ENCODE data around the gene MGAT4A.
A peak's percentile ranks its signal among the peaks of the same experiment; 100 is the strongest.
"Not testable (repeated sequence)": the region's sequence is repeated elsewhere in the genome, so short reads cannot be mapped to it uniquely, and the experiment has no call there.

MGAT4A gene

DNA sequence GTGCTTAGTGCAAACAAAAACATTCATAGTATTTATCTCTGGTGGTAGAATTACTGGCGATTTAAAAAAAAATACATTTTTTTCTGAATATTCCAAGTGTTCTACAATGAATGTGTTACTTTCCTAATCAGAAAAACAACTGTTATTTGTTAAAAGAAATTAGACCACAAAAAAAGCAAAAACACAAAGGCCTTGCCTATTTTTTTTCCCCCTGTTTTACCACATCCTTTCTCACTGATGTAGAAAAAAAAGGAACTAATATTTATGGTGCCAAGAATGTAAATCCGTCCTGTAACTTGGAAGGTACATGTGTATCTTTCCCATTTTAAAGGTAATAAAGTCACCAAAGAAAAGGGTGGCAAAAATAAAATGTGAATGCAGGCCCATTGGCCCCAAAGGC, 28.4 kb upstream of the MGAT4A start:
- DNase-seq, result no peak

- peak; percentile 38 for DNase-seq
These were observed 27.0 kb upstream of the MGAT4A start for GRCh38 chr2:98757904-98758421.

- no peak for DNase-seq
These were observed 22.9 kb upstream of the MGAT4A start for GRCh38 chr2:98753801-98754200.

DNA sequence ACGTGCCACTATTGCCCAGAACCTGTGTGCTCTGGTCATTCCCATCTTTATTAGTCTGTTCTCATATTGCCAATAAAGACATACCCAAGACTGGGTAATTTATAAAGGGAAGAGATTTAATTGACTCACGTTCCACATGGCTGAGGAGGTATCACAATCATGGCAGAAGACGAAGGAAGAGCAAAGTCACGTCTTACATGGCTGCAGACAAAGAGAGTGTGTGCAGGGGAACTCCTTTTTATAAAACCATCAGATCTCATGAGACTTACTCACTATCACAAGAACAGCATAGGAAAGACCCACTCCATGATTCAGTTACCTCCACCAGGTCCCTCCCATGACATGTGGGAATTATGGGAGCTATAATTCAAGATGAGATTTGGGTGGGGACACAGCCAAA, 21.8 kb upstream of the MGAT4A start:
- not testable (repeated sequence) for DNase-seq

GRCh38 chr2:98751748-98752147, 20.8 kb upstream of the MGAT4A start:
- no peak for DNase-seq

GRCh38 chr2:98750593-98751282, 19.8 kb upstream of the MGAT4A start:
- no peak for DNase-seq

DNA sequence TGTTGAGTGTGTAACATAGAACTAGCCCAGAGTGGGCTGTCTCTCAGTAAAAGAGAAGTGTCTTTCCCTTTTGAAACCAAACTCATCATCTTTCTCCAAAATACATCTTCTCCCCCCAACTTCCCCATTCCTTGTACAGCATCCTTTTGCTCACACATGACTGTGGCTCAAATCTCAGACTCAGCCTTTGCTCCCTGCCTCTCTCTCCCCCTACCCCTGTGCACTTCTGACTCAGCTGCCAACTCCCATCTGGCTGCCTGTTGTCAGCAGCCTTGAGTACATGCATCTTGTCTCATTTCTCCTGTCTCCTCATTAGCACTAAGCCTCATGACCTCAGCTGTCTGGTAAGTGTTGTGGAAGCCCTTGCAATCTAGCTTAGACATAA, 18.1 kb upstream of the MGAT4A start:
- peak; percentile 30 for DNase-seq

- DNase-seq, result no peak
These were observed 17.5 kb upstream of the MGAT4A start for GRCh38 chr2:98748292-98749065.

DNA sequence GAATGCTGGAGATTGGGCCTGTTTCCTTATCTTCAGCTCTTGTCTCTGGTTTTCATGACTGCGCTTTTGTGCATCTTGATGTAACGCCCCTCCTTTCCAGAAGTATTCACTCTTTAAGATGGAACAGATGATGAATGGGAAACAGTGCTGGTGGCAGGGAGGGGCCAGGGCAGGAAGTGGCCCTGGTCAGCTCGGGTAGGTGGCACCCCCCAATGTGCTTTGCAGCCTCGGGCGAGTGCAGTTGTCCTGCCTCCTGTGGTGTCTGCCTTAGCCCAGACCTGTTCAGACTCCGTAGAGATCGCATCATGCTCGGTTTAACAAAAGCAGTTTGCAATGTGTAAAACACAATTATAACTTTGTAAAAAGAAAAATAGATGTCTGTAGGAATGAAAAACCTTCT, 17.0 kb upstream of the MGAT4A start:
- DNase-seq, result no peak

- no peak for DNase-seq
These were observed 15.5 kb upstream of the MGAT4A start for GRCh38 chr2:98746426-98746825.

DNA sequence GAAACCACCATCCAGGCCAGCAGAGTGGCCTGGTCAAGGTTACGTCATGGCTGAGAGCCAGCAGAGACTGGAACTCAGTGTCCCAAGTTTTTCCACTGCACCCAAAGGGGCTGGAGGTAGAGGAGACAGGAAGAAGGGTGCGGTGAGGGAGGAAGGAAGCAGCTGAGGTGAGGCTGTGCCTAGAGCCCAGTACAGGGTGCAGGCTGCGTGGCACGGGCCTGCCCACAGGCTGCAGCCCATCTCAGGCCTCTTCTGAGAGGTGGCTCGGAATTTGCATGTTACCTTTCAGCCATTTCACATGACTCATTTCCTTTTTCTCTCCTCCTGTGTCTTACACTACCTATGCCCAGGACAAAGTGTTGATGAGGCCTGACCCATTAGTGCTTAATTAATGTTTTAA, 13.7 kb upstream of the MGAT4A start:
- DNase-seq, result no peak

GRCh38 chr2:98743835-98744234, 12.9 kb upstream of the MGAT4A start:
- DNase-seq, result no peak

- DNase-seq, result no peak
These were observed 8.1 kb upstream of the MGAT4A start for GRCh38 chr2:98739020-98739419.

GRCh38 chr2:98738304-98738703, 7.4 kb upstream of the MGAT4A start:
- DNase-seq, result no peak

DNA sequence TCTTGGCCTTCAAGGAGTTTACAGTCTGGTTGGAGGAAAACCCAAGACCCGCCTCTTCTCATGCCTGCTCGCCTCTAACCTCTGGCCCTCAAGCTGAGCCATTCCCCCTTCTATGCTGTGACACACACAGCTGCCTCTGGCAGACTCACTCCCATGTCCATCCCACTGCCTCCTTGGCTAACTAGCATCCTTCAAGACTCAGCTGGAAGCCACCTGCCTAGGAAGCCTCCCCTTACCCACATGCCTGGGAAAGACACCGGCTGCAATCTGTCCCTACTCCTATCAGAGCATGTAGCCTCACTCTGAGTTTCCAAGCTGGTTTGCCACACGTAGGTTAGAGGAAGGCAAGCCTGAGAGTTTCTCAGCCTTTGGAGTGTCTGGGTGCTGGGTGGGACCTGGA, 6.9 kb upstream of the MGAT4A start:
- no peak for DNase-seq

DNA sequence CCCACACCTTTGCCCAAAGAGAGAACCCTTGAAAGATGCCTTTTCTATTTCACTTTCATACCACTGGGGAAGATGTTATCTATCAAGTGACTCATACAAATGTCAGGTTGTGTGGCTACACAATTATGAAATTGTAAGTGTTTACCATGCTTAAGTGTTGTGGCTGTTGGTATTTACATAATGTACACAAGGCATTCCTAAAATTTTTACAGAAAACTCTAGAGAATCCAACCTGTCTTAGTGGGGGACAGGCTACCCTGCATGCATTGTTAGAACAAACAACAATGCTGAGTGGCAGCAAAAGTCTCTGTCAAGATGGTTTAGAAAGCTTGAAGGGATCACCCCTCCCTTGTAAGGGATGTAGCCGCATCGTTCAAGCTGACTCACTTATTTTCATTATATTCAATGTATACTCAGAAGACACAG, 5.5 kb upstream of the MGAT4A start:
- DNase-seq, result no peak

DNA sequence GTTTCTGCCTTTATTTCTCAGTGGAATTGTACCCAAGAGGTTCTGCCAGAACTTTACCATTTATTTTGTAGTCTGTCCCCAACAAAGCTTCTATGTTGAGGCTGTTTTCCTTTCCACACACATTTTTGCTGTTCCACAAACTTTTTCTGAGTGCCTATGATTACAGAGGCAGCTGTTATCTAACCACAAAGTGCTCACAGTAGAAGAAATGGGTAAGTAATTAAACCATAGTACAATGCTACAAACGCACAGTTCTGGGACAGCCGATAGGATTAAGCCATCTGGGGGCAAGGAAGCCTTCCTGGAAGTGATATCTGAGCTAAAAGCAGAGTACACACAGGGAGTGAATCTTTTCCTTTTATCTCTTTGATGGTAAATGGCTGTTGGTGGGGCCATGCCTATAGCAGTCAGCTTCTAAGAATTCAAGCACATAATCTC, 3.9 kb upstream of the MGAT4A start:
- no peak for DNase-seq

DNA sequence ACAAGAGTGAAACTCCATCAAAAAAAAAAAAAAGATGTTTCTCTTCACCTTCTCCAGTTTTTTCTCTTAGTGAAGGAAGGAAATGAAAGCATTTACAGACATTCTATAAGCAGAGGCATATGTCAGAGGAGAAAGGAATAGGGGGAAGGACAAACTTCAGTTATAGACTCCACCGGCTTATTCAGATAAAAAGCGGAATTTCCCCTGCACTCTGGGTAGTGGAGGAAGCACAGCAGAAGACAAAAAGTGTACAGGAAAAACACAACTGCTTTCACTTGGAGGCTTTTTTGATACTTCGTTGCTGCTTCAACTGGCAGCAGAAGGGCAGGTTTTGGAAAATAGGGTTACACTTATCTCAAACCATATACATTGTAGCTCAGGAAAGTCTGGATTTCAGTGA, 3.2 kb upstream of the MGAT4A start:
- DNase-seq, result no peak

GRCh38 chr2:98732430-98733051, 1.6 kb upstream of the MGAT4A start:
- DNase-seq, result no peak

DNA sequence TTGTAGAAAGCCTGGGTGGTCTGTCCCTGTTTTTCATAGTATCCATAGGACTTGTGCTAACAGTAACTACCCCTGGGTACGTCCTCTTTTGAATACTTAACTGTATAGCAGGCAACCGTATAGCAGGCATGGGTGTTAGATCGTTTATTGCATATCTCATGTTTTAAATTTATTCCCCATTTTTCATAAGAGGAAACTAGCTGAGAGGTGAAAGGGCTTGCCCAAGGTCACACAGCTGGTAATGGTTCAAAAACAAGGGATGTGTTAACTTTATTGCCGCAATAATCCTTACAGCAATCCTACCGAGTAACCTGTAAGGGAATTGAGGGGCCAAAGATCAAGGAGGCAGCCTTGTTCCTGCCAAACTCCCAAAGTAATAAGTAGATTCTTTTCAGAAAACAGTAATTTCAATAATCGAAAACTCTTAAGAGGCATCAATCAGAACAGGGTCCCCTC, 990 bp upstream of the MGAT4A start:
- DNase-seq, result no peak

- DNase-seq, result no peak
These were observed 258 bp downstream of the MGAT4A start for GRCh38 chr2:98730707-98731040.

DNA sequence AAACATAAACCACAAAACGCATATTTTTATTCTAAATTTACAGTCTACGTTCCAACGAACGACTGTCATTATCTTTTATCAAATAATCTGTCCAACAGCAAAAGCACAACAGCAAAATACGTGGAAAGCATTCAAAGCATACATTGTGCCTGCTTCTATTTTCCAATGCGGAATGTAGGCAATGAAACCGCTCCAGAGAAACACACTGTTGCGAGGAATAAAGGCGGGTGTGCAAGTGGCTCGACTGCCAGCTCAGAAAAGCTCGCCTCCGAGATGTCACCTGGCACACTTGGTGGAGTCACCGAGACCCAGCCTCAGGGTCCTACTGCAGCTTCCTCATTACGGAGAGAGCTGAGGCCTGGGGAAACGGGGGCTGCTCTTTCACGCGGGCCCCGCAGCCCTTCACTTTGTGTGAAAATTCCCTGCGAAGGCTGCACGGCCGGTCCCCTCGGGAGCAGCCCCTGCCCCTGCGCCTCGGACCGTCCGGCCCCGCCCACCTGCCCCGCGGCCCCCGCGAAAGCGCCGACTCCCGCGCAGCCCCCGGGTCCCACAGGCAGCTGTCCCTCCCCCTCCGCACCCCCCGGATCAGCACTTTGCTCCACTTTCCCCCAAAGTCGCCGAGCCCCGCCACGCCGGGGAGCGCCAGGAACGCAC, 752 bp downstream of the MGAT4A start:
- no peak for DNase-seq

- DNase-seq, result no peak
These were observed 1.3 kb downstream of the MGAT4A start for GRCh38 chr2:98729652-98730051.
